Natural killer cell treated with Interleukin-12 subunit alpha and Interleukin-12 subunit beta and Interleukin-15 and Interleukin-18, amount 100 ng/mL, for 72 hours (primary cell): ENCODE data around the gene SIGLEC5. TPM values are rescaled to one million over a fixed set of nuclear protein-coding genes. Genes with fewer than 3 reads are reported as not detected.

ENCODE experiments used
- ATAC-seq, 2 donors: fragments of 150-1000 bp; cut with Tn5 transposase in 1 of 2; sonication (Bioruptor Pico), chemical (Tn5 transposase) in 1 of 2; 2 replicates each; pipeline ENCODE4 v1.10.0; 2021
- DNase-seq: peaks from one replicate; pipeline ENCODE4 v3.0.0; 2022; ENCODE audit warnings: low spot score
- H3K27ac Mint-ChIP-seq, 2 donors: 1 replicate in 1 of 2; 2 replicates in 1 of 2; pipeline ENCODE4 v1.8.0; 2022; ENCODE audit warnings: mixed read lengths in 2 of 2, mild to moderate bottlenecking in 1 of 2, moderate library complexity in 1 of 2
- H3K27me3 Mint-ChIP-seq, 2 donors: 1 replicate in 1 of 2; 2 replicates in 1 of 2; pipeline ENCODE4 v1.8.0; 2022; ENCODE audit warnings: mixed read lengths in 2 of 2
- H3K36me3 Mint-ChIP-seq: one replicate; pipeline ENCODE4 v1.8.0; 2022; ENCODE audit warnings: mixed read lengths
- H3K4me1 Mint-ChIP-seq, 2 donors: 1 replicate in 1 of 2; 2 replicates in 1 of 2; pipeline ENCODE4 v1.8.0; 2022; ENCODE audit warnings: low read depth in 2 of 2, mixed read lengths in 2 of 2, mild to moderate bottlenecking in 1 of 2
- H3K4me3 Mint-ChIP-seq: one replicate; pipeline ENCODE4 v1.8.0; 2022; ENCODE audit warnings: mixed read lengths
- H3K9me3 Mint-ChIP-seq: 2 replicates; pipeline ENCODE4 v1.8.0; 2022; ENCODE audit warnings: mixed read lengths
- total RNA-seq, 2 donors: library from RNA; stranded (reverse); gene quantifications; one replicate each; pipeline ENCODE4 v1.2.3, GENCODE V29; 2022

The SIGLEC5 gene
- total RNA-seq, 2 donors from 2014 or later, result 0.22 to 0.64 TPM

DNA sequence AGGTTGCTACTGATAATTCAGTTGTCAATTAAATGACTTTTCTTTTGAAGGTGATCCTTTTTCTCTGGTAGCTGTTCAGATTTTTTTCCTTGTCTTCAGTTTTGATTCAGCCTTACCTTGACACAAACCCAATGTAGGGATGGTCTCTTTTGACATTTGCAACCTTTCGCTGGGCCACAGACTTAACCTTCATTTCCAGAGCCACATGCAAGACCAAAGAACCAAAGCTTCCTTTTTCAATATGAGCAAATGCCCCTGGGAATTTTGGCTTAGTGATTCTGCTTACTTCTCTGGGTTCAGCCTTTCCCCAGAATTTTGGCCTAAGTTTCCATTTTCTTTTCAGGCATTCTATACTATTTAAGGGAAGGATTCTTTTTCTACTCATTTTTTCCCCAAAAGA is 19.6 kb downstream of the SIGLEC5 start:
- Mint-ChIP-seq H3K36me3 (no peaks in the 10 kb centered on the region), H3K4me3 (no peak overlapping the region), H3K27me3 (peaks cover 7 to 17% of the 10 kb centered on the region in 2 donors), H3K27ac (no peak overlapping the region), H3K4me1 (peaks cover 8 to 13% of the 10 kb centered on the region in 2 donors), H3K9me3 (peaks cover 6% of the 10 kb centered on the region)
- ATAC-seq (no peak), DNase-seq (no peak)

GRCh38 chr19:51607920-51608562 is 22.2 kb downstream of the SIGLEC5 start:
- peaks cover 6% of the 10 kb centered on the region for H3K9me3 Mint-ChIP-seq
- peaks cover 7 to 24% of the 10 kb centered on the region in 2 donors for H3K27me3 Mint-ChIP-seq
- H3K4me1 Mint-ChIP-seq, result peaks cover 8 to 13% of the 10 kb centered on the region in 2 donors
- no peak overlapping the region for H3K4me3 Mint-ChIP-seq
- no peak overlapping the region for H3K27ac Mint-ChIP-seq
- peaks cover 3% of the 10 kb centered on the region for H3K36me3 Mint-ChIP-seq
- no peak for DNase-seq
- peak in 1 of 2 donors; percentile 59 for ATAC-seq

DNA sequence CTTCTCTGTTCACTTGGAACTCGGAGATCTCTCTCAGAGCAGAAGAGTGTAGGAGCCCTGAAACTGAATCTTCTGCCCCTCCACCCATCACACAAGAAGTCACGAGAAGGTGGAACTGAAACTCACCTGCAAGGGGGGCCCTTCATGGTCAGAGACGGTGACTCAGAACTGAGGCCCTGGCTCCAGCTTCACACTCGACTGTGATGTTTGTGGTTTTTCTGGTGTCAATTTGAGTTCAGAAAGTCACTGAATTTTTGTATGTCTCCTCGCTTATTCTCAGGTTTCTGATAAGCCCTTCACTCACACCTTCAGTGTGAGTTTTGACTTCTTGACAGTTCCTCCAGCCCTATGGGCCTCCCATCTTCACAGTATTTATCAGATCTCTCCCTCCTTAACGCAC is 23.1 kb downstream of the SIGLEC5 start:
- peak; percentile 72 to 78 for ATAC-seq
- DNase-seq, result no peak
- Mint-ChIP-seq H3K27me3 (peaks cover 7 to 26% of the 10 kb centered on the region in 2 donors), H3K4me1 (peaks cover 8 to 13% of the 10 kb centered on the region in 2 donors), H3K27ac (no peak overlapping the region), H3K36me3 (peaks cover 4% of the 10 kb centered on the region), H3K4me3 (peak overlapping the region; percentile 1), H3K9me3 (no peaks in the 10 kb centered on the region)

- H3K9me3 Mint-ChIP-seq, result no peaks in the 10 kb centered on the region
- DNase-seq, result no peak
- H3K27me3 Mint-ChIP-seq, result peaks cover 0 to 15% of the 10 kb centered on the region in 2 donors
- H3K4me1 Mint-ChIP-seq, result peaks cover 4 to 7% of the 10 kb centered on the region in 2 donors
- no peak overlapping the region for H3K27ac Mint-ChIP-seq
- peaks cover 4% of the 10 kb centered on the region for H3K36me3 Mint-ChIP-seq
- ATAC-seq, result no peak
- H3K4me3 Mint-ChIP-seq, result peak overlapping the region; percentile 63
These were observed 27.9 kb downstream of the SIGLEC5 start for GRCh38 chr19:51602189-51602854.

- H3K4me3 Mint-ChIP-seq, result peak overlapping the region; percentile 28
- no peaks in the 10 kb centered on the region for H3K4me1 Mint-ChIP-seq
- DNase-seq (no peak), ATAC-seq (peak; percentile 66 to 77)
- peaks cover 4% of the 10 kb centered on the region for H3K36me3 Mint-ChIP-seq
- H3K9me3 Mint-ChIP-seq, result no peaks in the 10 kb centered on the region
- H3K27ac Mint-ChIP-seq, result no peak overlapping the region
- H3K27me3 Mint-ChIP-seq, result peaks cover 0 to 14% of the 10 kb centered on the region in 2 donors
These were observed 29.1 kb downstream of the SIGLEC5 start for GRCh38 chr19:51600940-51601580.

DNA sequence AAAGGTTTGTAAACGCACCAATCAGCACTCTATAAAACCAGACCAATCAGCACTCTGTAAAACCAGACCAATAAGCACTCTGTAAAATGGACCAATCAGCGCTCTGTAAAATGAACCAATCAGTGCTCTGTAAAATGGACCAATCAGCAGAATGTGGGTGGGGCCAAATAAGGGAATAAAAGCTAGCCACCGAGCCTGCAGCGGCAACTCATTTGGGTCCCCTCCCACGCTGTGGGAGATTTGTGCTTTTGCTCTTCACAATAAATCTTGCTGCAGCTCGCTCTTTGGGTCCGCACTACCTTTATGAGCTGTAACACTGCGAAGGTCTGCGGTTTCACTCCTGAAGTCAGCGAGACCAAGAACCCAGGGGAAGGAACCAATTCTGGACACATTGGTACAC is 31.1 kb downstream of the SIGLEC5 start:
- peaks cover 0 to 10% of the 10 kb centered on the region in 2 donors for H3K27me3 Mint-ChIP-seq
- peaks cover 4% of the 10 kb centered on the region for H3K36me3 Mint-ChIP-seq
- ATAC-seq (no peak), DNase-seq (no peak)
- no peak overlapping the region for H3K4me3 Mint-ChIP-seq
- H3K4me1 Mint-ChIP-seq, result peaks cover 9 to 16% of the 10 kb centered on the region in 2 donors
- no peak overlapping the region for H3K27ac Mint-ChIP-seq
- peaks cover 4% of the 10 kb centered on the region for H3K9me3 Mint-ChIP-seq

- DNase-seq (no peak), ATAC-seq (no peak)
- H3K27me3 Mint-ChIP-seq, result peaks cover 0 to 10% of the 10 kb centered on the region in 2 donors
- H3K36me3 Mint-ChIP-seq, result peaks cover 4% of the 10 kb centered on the region
- H3K27ac Mint-ChIP-seq, result no peak overlapping the region
- H3K4me3 Mint-ChIP-seq, result no peak overlapping the region
- peaks cover 17 to 23% of the 10 kb centered on the region in 2 donors for H3K4me1 Mint-ChIP-seq
- H3K9me3 Mint-ChIP-seq, result peaks cover 4% of the 10 kb centered on the region
These were observed 31.9 kb downstream of the SIGLEC5 start for GRCh38 chr19:51598159-51598915.

DNA sequence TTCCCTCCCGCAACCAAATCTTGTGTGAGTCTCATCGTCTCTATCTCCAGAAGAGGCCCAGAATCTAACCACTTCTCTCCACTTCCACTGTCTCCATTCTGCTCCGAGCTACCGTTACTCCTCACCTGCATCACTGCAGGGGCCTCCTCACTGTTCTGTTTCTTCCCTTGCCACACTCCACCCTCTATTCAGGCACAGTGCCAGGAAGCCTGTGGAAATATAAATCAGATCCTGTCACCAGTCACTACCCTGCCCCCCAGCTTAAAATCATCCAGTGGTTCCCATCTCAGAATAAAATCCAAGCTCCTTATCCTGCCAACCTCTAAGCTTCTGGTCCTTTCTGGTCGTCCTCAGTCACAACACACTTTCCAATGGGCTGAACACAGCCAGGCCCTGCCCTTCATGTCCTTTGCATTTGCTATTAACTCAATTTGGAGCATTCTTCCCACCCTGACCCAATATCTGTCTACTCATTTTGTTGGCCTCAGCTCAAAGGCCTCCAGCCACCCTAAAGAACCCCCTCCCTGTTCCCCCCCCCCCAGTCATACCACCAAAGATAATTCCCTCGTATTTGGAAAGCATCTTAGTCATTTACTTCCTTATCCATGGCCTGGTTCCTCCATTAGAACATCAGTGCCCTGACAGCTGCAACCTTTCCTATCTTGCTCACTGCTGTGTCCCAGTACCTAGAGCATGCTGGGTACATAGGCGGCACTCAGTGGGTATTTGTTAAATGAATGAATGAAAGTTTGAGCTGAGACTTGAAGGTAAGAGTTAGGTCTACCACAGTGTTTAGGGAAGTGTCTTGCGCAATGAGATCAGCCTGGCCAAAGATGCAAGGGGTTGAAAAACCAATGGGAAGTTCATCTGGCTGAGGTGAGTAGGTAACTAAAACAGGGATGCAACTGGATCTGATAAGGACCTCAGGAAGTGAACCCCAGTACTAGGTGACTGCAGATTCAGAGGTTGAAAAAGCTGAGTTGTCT is 34.7 kb downstream of the SIGLEC5 start:
- no peak for DNase-seq
- H3K36me3 Mint-ChIP-seq, result no peaks in the 10 kb centered on the region
- peaks cover 0 to 3% of the 10 kb centered on the region in 2 donors for H3K27me3 Mint-ChIP-seq
- ATAC-seq, result no peak
- H3K4me3 Mint-ChIP-seq, result peak overlapping the region; percentile 97
- peaks cover 27 to 30% of the 10 kb centered on the region in 2 donors for H3K4me1 Mint-ChIP-seq
- H3K27ac Mint-ChIP-seq, result peak overlapping the region; percentile 71 to 89
- H3K9me3 Mint-ChIP-seq, result peaks cover 4% of the 10 kb centered on the region

- Mint-ChIP-seq H3K27ac (peak overlapping the region; percentile 71 to 89), H3K9me3 (peaks cover 4% of the 10 kb centered on the region), H3K4me3 (peak overlapping the region; percentile 97), H3K27me3 (no peaks in the 10 kb centered on the region), H3K4me1 (peaks cover 27 to 30% of the 10 kb centered on the region in 2 donors), H3K36me3 (no peaks in the 10 kb centered on the region)
- no peak for DNase-seq
- ATAC-seq, result peak in 1 of 2 donors; percentile 0
These were observed 35.5 kb downstream of the SIGLEC5 start for GRCh38 chr19:51594774-51595109.

DNA sequence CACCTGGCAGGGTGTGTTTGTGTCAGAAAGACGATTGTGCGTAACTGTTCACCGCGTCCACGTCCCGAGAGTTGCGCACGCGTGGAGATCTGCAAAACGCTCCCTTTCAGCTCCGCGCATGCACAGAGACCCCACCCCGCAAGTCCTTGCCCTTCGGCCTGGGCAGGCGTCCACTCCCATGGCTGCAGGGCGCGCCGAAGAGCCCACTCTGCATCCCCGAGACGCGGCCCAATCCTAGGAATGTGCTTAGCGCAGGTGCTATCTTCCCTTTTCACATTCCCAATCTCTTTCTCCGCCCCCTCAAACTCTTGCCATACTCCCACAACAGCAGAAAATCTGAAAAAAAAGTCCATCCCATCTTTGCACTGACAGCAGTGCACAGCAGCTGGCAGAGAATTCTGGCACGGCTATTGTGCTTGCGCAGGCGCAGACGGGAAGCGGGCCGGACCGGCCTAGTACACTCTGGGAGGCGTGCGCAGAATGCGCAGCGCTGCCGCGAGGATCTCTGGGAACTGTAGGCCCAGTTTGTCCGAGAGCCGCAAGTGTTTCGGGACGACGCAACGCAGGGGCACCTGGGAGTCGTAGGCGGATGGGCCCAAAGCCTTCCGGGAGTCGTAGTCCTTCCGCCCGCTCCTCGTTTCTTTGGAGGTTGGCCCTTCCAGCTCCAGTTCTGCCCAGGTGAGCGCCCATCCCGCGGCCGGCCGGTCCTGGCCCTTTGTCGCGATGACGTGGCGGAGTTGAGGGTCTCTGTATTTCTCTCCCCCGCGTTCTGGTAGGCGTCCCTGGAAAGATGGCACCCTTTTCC is 36.0 kb downstream of the SIGLEC5 start:
- H3K4me1 Mint-ChIP-seq, result peaks cover 27 to 30% of the 10 kb centered on the region in 2 donors
- DNase-seq, result peak; percentile 97
- peak overlapping the region; percentile 97 for H3K4me3 Mint-ChIP-seq
- H3K27ac Mint-ChIP-seq, result peak overlapping the region; percentile 71 to 89
- H3K9me3 Mint-ChIP-seq, result peaks cover 4% of the 10 kb centered on the region
- H3K27me3 Mint-ChIP-seq, result no peaks in the 10 kb centered on the region
- H3K36me3 Mint-ChIP-seq, result no peaks in the 10 kb centered on the region
- peak; percentile 100 for ATAC-seq

- H3K27me3 Mint-ChIP-seq, result no peaks in the 10 kb centered on the region
- ATAC-seq (no peak), DNase-seq (no peak)
- H3K4me3 Mint-ChIP-seq, result peak overlapping the region; percentile 97
- H3K36me3 Mint-ChIP-seq, result peaks cover 1% of the 10 kb centered on the region
- H3K4me1 Mint-ChIP-seq, result peaks cover 27 to 30% of the 10 kb centered on the region in 2 donors
- H3K27ac Mint-ChIP-seq, result peak overlapping the region; percentile 71 to 89
- peaks cover 4% of the 10 kb centered on the region for H3K9me3 Mint-ChIP-seq
These were observed 36.9 kb downstream of the SIGLEC5 start for GRCh38 chr19:51593138-51593890.
